ENCODE results near the gene ARAF.

The ARAF gene

GRCh38 chrX:47620303-47620685, 59.3 kb downstream of the ARAF start:
- in situ Hi-C loops (cut with HindIII; ENCODE audit: low pct_unique_long_range_greater_than_20kb, low sequenced_read_pairs) = no loop called here
- no peak for DNase-seq (ENCODE audit: low read depth in 1 of 2, low spot score in 1 of 2)
- no peak for TF ChIP-seq JUND (IDR thresholded peaks at IDR 0.05; ENCODE audit: low read depth)
